Measurements from ENCODE around the gene ELMO1.

DNA sequence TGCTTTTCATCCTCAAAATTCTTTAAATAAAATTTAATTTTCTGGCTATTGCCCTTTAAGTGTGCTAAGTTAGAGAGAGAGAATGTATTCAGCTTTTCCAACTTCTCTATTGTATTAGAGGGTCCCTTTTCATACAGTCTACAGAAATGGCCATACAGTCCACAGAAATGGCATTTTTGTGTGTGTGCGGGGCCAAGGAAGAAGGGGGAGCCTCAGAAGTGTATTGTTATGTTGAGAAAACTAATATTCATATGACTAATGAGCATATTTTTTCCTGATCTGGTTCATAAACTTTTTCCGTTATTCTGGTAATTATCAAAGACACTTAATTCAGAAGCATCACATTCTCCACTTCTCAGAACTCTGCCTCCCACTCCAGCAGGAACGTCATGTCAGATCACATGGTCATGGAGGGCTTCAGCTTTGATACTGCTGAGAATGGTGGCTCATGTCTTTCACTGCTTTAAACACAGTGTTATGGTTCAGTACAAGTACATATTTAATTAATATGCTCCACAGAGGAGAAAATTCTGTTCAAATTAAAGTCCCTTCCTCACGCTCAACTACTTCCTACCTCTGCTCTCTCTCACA lies 37.1 kb downstream of the ELMO1 start:
- TF ChIP-seq, protein P1, sequence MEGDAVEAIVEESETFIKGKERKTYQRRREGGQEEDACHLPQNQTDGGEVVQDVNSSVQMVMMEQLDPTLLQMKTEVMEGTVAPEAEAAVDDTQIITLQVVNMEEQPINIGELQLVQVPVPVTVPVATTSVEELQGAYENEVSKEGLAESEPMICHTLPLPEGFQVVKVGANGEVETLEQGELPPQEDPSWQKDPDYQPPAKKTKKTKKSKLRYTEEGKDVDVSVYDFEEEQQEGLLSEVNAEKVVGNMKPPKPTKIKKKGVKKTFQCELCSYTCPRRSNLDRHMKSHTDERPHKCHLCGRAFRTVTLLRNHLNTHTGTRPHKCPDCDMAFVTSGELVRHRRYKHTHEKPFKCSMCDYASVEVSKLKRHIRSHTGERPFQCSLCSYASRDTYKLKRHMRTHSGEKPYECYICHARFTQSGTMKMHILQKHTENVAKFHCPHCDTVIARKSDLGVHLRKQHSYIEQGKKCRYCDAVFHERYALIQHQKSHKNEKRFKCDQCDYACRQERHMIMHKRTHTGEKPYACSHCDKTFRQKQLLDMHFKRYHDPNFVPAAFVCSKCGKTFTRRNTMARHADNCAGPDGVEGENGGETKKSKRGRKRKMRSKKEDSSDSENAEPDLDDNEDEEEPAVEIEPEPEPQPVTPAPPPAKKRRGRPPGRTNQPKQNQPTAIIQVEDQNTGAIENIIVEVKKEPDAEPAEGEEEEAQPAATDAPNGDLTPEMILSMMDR (CRISPR knock-in tag; IDR thresholded peaks at IDR 0.05): no peak
- TF ChIP-seq ADNP (CRISPR knock-in tag; IDR thresholded peaks at IDR 0.05) (no peak), IRF2 (CRISPR knock-in tag; IDR thresholded peaks at IDR 0.05) (no peak), EP300 (IDR thresholded peaks at IDR 0.05; ENCODE audit: low read depth in 2 of 2, low read length in 2 of 2) (no peak), EP300 (CRISPR knock-in tag; IDR thresholded peaks at IDR 0.05; ENCODE audit: borderline replicate concordance) (no peak), POLR2A (IDR thresholded peaks at IDR 0.05; ENCODE audit: insufficient read depth in 1 of 2, low read depth in 2 of 2, low read length in 2 of 2) (no peak), SIN3B (IDR thresholded peaks at IDR 0.05; ENCODE audit: low read length) (no peak), ZBTB49 (CRISPR knock-in tag; IDR thresholded peaks at IDR 0.05; ENCODE audit: borderline replicate concordance) (no peak), HNRNPL (IDR thresholded peaks at IDR 0.05; ENCODE audit: low read depth, low read length) (no peak), PRPF4 (IDR thresholded peaks at IDR 0.05; ENCODE audit: low read depth, low read length, poor library complexity, severe bottlenecking) (no peak)
- TF ChIP-seq, protein P2, sequence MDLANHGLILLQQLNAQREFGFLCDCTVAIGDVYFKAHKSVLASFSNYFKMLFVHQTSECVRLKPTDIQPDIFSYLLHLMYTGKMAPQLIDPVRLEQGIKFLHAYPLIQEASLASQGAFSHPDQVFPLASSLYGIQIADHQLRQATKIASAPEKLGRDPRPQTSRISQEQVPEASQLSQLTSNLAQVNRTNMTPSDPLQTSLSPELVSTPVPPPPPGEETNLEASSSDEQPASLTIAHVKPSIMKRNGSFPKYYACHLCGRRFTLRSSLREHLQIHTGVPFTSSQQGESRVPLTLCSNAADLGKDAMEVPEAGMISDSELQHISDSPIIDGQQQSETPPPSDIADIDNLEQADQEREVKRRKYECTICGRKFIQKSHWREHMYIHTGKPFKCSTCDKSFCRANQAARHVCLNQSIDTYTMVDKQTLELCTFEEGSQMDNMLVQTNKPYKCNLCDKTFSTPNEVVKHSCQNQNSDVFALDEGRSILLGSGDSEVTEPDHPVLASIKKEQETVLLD (CRISPR knock-in tag; IDR thresholded peaks at IDR 0.05; ENCODE audit: low read depth): no peak
- TF ChIP-seq, protein P3, sequence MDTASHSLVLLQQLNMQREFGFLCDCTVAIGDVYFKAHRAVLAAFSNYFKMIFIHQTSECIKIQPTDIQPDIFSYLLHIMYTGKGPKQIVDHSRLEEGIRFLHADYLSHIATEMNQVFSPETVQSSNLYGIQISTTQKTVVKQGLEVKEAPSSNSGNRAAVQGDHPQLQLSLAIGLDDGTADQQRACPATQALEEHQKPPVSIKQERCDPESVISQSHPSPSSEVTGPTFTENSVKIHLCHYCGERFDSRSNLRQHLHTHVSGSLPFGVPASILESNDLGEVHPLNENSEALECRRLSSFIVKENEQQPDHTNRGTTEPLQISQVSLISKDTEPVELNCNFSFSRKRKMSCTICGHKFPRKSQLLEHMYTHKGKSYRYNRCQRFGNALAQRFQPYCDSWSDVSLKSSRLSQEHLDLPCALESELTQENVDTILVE (CRISPR knock-in tag; IDR thresholded peaks at IDR 0.05): no peak

All from HepG2 (cell line).